Measurements from ENCODE around the gene BBS2.

GRCh38 chr16:56513972-56514371, 5.9 kb downstream of the BBS2 start:
- TF ChIP-seq CTCF (conservative IDR thresholded peaks at IDR 0.05) = peak; percentile 74
- TF ChIP-seq EZH2 (IDR thresholded peaks at IDR 0.05; ENCODE audit: low read depth) = no peak
